Left ventricle myocardium inferior (tissue), 1 donor: Measurements from ENCODE around the gene GPER1. TPM values are rescaled to one million over a fixed set of nuclear protein-coding genes. Genes with fewer than 3 reads are reported as not detected.
"Not testable (repeated sequence)": the region's sequence is repeated elsewhere in the genome, so short reads cannot be mapped to it uniquely, and the experiment has no call there.

Experiments
- DNase-seq: peaks from one replicate; pipeline ENCODE4 v3.0.0-alpha.2; 2020
- H3K27ac ChIP-seq: fragments of 200-600 bp; replicated peaks from 2 replicates; pipeline ENCODE4 v1.8.0; 2021
- H3K27me3 ChIP-seq: fragments of 200-600 bp; 2 replicates; pipeline ENCODE4 v1.8.0; 2021; ENCODE audit warnings: low read depth
- H3K36me3 ChIP-seq: fragments of 200-600 bp; 2 replicates; pipeline ENCODE4 v1.8.0; 2021
- H3K4me1 ChIP-seq: fragments of 200-600 bp; 2 replicates; pipeline ENCODE4 v1.8.0; 2021
- H3K4me3 ChIP-seq: fragments of 200-600 bp; 2 replicates; pipeline ENCODE4 v1.8.0; 2021; ENCODE audit warnings: mild to moderate bottlenecking, moderate library complexity
- H3K9me3 ChIP-seq: fragments of 200-600 bp; replicated peaks from 2 replicates; pipeline ENCODE4 v1.8.0; 2021
- CTCF ChIP-seq: fragments of 200-600 bp; IDR thresholded peaks from 2 replicates; pipeline ENCODE4 v1.8.0; 2021; ENCODE audit warnings: antibody characterized with exemption, mild to moderate bottlenecking, borderline replicate concordance
- intact Hi-C: fragments of 100-400 bp; cut with micrococcal nuclease; formaldehyde crosslinking; loops from one replicate; pipeline ENCODE4 v1.11.0; 2022
- total RNA-seq: library from RNA; stranded (reverse); fragmentation: NEBNext Ultra II Directional; extraction: Animal tissue kit (Norgen Biotek cat#: 25700); gene quantifications from one replicate; pipeline ENCODE4 v1.2.1, GENCODE V29; 2021
- donor health status: DM: no; HTN: yes; CAD: no; lungs with severe emphysema.

GPER1 gene
- total RNA-seq, 1 donor from 2014 or later, result 3.0 TPM

GRCh38 chr7:1070544-1071011 is 17.3 kb upstream of the GPER1 start:
- no peak for DNase-seq
- peaks cover 7% of the 10 kb centered on the region for H3K4me1 ChIP-seq
- intact Hi-C loops, result no loop called here
- TF ChIP-seq CTCF, result no peak
- H3K27ac ChIP-seq, result no peak overlapping the region
- H3K27me3 ChIP-seq, result no peaks in the 10 kb centered on the region
- no peaks in the 10 kb centered on the region for H3K9me3 ChIP-seq
- no peaks in the 10 kb centered on the region for H3K36me3 ChIP-seq
- no peak overlapping the region for H3K4me3 ChIP-seq

GRCh38 chr7:1071731-1072254 is 16.1 kb upstream of the GPER1 start:
- Histone ChIP-seq H3K9me3 (no peaks in the 10 kb centered on the region), H3K27ac (no peak overlapping the region), H3K4me1 (peaks cover 10% of the 10 kb centered on the region), H3K36me3 (no peaks in the 10 kb centered on the region), H3K4me3 (no peak overlapping the region), H3K27me3 (no peaks in the 10 kb centered on the region)
- no peak for TF ChIP-seq CTCF
- intact Hi-C loops, result no loop called here
- no peak for DNase-seq

GRCh38 chr7:1073142-1073977 is 14.6 kb upstream of the GPER1 start:
- Histone ChIP-seq H3K9me3 (no peaks in the 10 kb centered on the region), H3K27me3 (no peaks in the 10 kb centered on the region), H3K4me1 (peaks cover 18% of the 10 kb centered on the region), H3K27ac (no peak overlapping the region), H3K4me3 (no peak overlapping the region), H3K36me3 (no peaks in the 10 kb centered on the region)
- TF ChIP-seq CTCF, result no peak
- intact Hi-C loops, result no loop called here
- no peak for DNase-seq

GRCh38 chr7:1074018-1074417 is 13.9 kb upstream of the GPER1 start:
- H3K36me3 ChIP-seq, intact Hi-C loops, H3K9me3 ChIP-seq, H3K27ac ChIP-seq, H3K27me3 ChIP-seq, H3K4me3 ChIP-seq, DNase-seq: not testable (repeated sequence)
- H3K4me1 ChIP-seq, result peaks cover 18% of the 10 kb centered on the region

- TF ChIP-seq CTCF, result no peak
- H3K27ac ChIP-seq, result no peak overlapping the region
- no peaks in the 10 kb centered on the region for H3K27me3 ChIP-seq
- no peaks in the 10 kb centered on the region for H3K9me3 ChIP-seq
- no peak for DNase-seq
- intact Hi-C loops, result no loop called here
- H3K36me3 ChIP-seq, result no peaks in the 10 kb centered on the region
- H3K4me1 ChIP-seq, result peaks cover 18% of the 10 kb centered on the region
- H3K4me3 ChIP-seq, result no peak overlapping the region
Measured at GRCh38 chr7:1074593-1075431, 13.1 kb upstream of the GPER1 start.
